Peyer's patch (tissue), 4 donors: ENCODE data around the gene CHST8. TPM values are rescaled to one million over a fixed set of nuclear protein-coding genes. Genes with fewer than 3 reads are reported as not detected.

ENCODE experiments used
- DNase-seq, 3 donors: peaks; one replicate each; pipeline ENCODE4 v3.0.0-alpha.2; 2017 to 2019
- H3K27ac ChIP-seq, 4 donors: fragments of 200-600 bp; sonication (generic); one replicate each; pipeline ENCODE4 v1.5.1; 2016 to 2019
- H3K27me3 ChIP-seq, 2 donors: fragments of 200-600 bp; sonication (generic); one replicate each; pipeline ENCODE4 v1.5.1; 2019
- H3K36me3 ChIP-seq, 3 donors: fragments of 200-600 bp; sonication (generic); one replicate each; pipeline ENCODE4 v1.5.1; 2016 to 2019
- H3K4me1 ChIP-seq, 4 donors: fragments of 200-600 bp; sonication (generic); one replicate each; pipeline ENCODE4 v1.5.1; 2016 to 2019
- H3K4me3 ChIP-seq, 4 donors: fragments of 200-600 bp; sonication (generic); 1 replicate in 3 of 4; 2 replicates in 1 of 4; pipeline ENCODE4 v1.5.1; 2016 to 2019; ENCODE audit warnings: mild to moderate bottlenecking in 1 of 4
- H3K9me3 ChIP-seq, 4 donors: fragments of 200-600 bp; sonication (generic); one replicate each; pipeline ENCODE4 v1.5.1; 2016 to 2019; ENCODE audit warnings: mild to moderate bottlenecking in 1 of 4
- CTCF ChIP-seq, 6 experiments: fragments of 450-650 bp in 4 of 6; fragments of 200-600 bp in 2 of 6; sonication (generic) in 1 of 6; IDR thresholded peaks; one replicate each; pipeline ENCODE4 v1.5.1; 2017 to 2019; ENCODE audit warnings: antibody characterized with exemption in 6 of 6, mild to moderate bottlenecking in 3 of 6, moderate library complexity in 1 of 6
- POLR2A ChIP-seq, 2 donors: fragments of 450-650 bp; IDR thresholded peaks; one replicate each; pipeline ENCODE4 v1.5.1; 2017; ENCODE audit warnings: antibody characterized with exemption in 2 of 2, mild to moderate bottlenecking in 2 of 2, moderate library complexity in 2 of 2
- total RNA-seq, 4 donors: library from RNA; depleted of rRNA; stranded (reverse); fragments of >200 nt; gene quantifications; one replicate each; pipeline ENCODE4 v1.1.0, GENCODE V29; 2016

CHST8 gene
- total RNA-seq, 4 donors from 2014 or later = 0.54 to 1.8 TPM; not detected in 2

GRCh38 chr19:33720155-33720493 is 98.4 kb downstream of the CHST8 start:
- Histone ChIP-seq H3K27ac (no peak overlapping the region), H3K4me1 (no peaks in the 10 kb centered on the region), H3K9me3 (no peaks in the 10 kb centered on the region), H3K4me3 (no peak overlapping the region), H3K27me3 (no peaks in the 10 kb centered on the region), H3K36me3 (no peaks in the 10 kb centered on the region)
- TF ChIP-seq CTCF (IDR thresholded peaks at IDR 0.05) = no peak
- no peak for TF ChIP-seq POLR2A (IDR thresholded peaks at IDR 0.05)
- DNase-seq = no peak

- no peak overlapping the region for H3K27ac ChIP-seq
- TF ChIP-seq POLR2A (IDR thresholded peaks at IDR 0.05) (no peak), CTCF (IDR thresholded peaks at IDR 0.05) (no peak)
- no peaks in the 10 kb centered on the region for H3K4me1 ChIP-seq
- no peaks in the 10 kb centered on the region for H3K27me3 ChIP-seq
- no peaks in the 10 kb centered on the region for H3K36me3 ChIP-seq
- H3K9me3 ChIP-seq = no peaks in the 10 kb centered on the region
- H3K4me3 ChIP-seq = no peak overlapping the region
- DNase-seq = peak in 1 of 3 donors; percentile 26
Observed at GRCh38 chr19:33720691-33721682, 99.2 kb downstream of the CHST8 start.

DNA sequence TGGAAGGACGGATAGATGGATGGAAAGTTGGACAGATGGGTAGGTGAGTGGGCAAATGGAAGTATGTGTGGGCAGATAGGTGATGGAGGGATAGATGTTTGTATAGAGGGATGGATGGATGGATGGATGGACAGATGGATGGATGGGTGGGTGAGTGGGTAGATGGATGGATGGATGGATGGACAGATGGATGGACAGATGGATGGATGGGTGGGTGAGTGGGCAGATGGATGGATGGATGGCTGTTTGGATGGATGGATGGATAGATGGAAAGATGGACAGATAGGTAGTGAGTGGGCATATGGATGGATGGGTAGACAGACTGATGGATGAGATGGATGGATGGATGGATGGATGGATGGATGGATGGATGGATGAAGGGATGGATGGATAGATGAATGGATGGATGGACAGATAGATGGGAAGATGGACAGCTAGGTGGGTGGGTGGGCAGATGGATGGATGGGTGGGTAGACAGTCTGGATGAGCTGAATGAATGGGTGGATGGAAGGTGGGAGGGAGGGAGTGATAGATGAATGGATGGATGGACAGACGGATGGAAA is 100.1 kb downstream of the CHST8 start:
- Histone ChIP-seq H3K27me3 (no peaks in the 10 kb centered on the region), H3K27ac (no peak overlapping the region), H3K4me1 (no peaks in the 10 kb centered on the region)

DNA sequence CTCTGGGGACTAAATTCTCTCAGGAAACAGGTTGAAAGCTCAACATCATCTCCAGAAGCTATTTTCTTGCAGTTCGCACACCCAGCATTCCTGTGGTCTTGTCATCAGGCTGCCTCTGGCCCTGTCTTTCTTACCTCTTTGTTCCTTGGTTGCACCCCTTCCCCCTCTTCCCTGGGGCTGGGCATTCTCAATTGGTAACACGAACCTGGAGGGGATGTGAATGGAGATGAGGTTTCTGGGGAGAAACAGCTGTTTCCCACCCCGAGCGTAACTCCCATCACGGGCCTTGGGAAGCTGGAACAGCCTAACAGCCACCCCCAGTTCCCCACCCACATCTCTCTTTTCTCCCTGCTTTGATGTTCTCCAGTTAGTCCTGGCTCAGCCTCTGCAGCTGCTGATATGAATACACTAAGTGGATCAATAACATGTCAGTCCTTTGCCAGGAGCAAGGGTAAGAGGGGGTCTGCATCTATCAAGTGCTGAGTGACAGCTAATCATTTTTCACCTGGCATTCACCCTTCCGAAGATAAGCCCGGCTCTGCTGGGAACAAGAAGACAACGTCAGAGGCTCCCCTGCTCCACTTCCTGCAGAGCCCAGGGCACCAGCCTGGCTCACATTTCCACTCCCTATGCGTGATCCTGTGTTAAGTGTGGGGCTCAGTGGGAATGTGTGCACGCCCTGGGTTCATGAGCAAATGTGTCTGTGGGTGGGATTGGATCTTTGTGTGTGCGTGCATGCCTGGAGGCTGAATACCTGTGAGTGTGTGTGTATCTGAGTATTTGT is 100.9 kb downstream of the CHST8 start:
- no peaks in the 10 kb centered on the region for H3K9me3 ChIP-seq
- H3K36me3 ChIP-seq = no peaks in the 10 kb centered on the region
- no peaks in the 10 kb centered on the region for H3K4me1 ChIP-seq
- H3K27me3 ChIP-seq = no peaks in the 10 kb centered on the region
- no peak overlapping the region for H3K27ac ChIP-seq
- TF ChIP-seq POLR2A (IDR thresholded peaks at IDR 0.05) = no peak
- TF ChIP-seq CTCF (IDR thresholded peaks at IDR 0.05) = no peak
- no peak for DNase-seq
- no peak overlapping the region for H3K4me3 ChIP-seq

More for the DNA sequence above, 100.1 kb downstream of the CHST8 start:
- no peak for DNase-seq
- TF ChIP-seq CTCF (IDR thresholded peaks at IDR 0.05) (no peak), POLR2A (IDR thresholded peaks at IDR 0.05) (no peak)
- no peak overlapping the region for H3K4me3 ChIP-seq
- no peaks in the 10 kb centered on the region for H3K36me3 ChIP-seq
- no peaks in the 10 kb centered on the region for H3K9me3 ChIP-seq

GRCh38 chr19:33723512-33723911 is 101.8 kb downstream of the CHST8 start:
- no peaks in the 10 kb centered on the region for H3K36me3 ChIP-seq
- DNase-seq = peak in 1 of 3 donors; percentile 32
- H3K27ac ChIP-seq = no peak overlapping the region
- H3K27me3 ChIP-seq = no peaks in the 10 kb centered on the region
- TF ChIP-seq CTCF (IDR thresholded peaks at IDR 0.05) (no peak), POLR2A (IDR thresholded peaks at IDR 0.05) (no peak)
- no peaks in the 10 kb centered on the region for H3K4me1 ChIP-seq
- no peak overlapping the region for H3K4me3 ChIP-seq
- no peaks in the 10 kb centered on the region for H3K9me3 ChIP-seq
